Measurements from ENCODE around the gene PEAK3. TPM values are rescaled to one million over a fixed set of nuclear protein-coding genes. Genes with fewer than 3 reads are reported as not detected.
A peak's percentile ranks its signal among the peaks of the same experiment; 100 is the strongest.

PEAK3 gene
- total and polyA plus RNA-seq, 9 donors: 0.10 to 0.62 (median 0.26) TPM; not detected in 3

- no peak for DNase-seq
- Histone ChIP-seq H3K9me3 (no peaks in the 10 kb centered on the region), H3K4me3 (peak overlapping the region; percentile 92), H3K27me3 (no peaks in the 10 kb centered on the region), H3K27ac (peak overlapping the region; percentile 44 to 100), H3K4me1 (ENCODE audit: insufficient read depth) (peaks cover 22% of the 10 kb centered on the region), H3K36me3 (no peaks in the 10 kb centered on the region)
- intact Hi-C loops (cut with DNase I): loop anchor here (2.0 to 10.0 kb wide), 5 partner anchors 35 to 156 kb away; partner anchors contain the start of gene DOT1L (in 1 of the 4)
- no peak for TF ChIP-seq EP300 (IDR thresholded peaks at IDR 0.05)
- TF ChIP-seq CTCF (IDR thresholded peaks at IDR 0.05): no peak
- no peak for TF ChIP-seq POLR2A (IDR thresholded peaks at IDR 0.05)
- WGBS, 3 donors: 0 to 3% methylated on average over 26 to 28 of the region's 28 CpGs; no CpG with 5 or more reads in 1 of the 3 donors
Observed at GRCh38 chr19:2236064-2236313, 46.0 kb downstream of the PEAK3 start.

GRCh38 chr19:2235381-2236063, 46.5 kb downstream of the PEAK3 start:
- Histone ChIP-seq H3K27me3 (no peaks in the 10 kb centered on the region), H3K27ac (peak overlapping the region; percentile 44 to 100), H3K36me3 (no peaks in the 10 kb centered on the region), H3K4me3 (peak overlapping the region; percentile 92), H3K4me1 (ENCODE audit: insufficient read depth) (peaks cover 18% of the 10 kb centered on the region), H3K9me3 (no peaks in the 10 kb centered on the region)
- intact Hi-C loops (cut with DNase I): loop anchor here (2.0 to 10.0 kb wide), 5 partner anchors 35 to 157 kb away; partner anchors contain the start of gene DOT1L (in 1 of the 4)
- 0 to 2% (median 1%) methylated on average over 28 to 48 of the region's 48 CpGs for WGBS, 3 donors
- DNase-seq: peak in 1 of 5 donors; percentile 57
- no peak for TF ChIP-seq POLR2A (IDR thresholded peaks at IDR 0.05)
- TF ChIP-seq CTCF (IDR thresholded peaks at IDR 0.05): no peak

- Histone ChIP-seq H3K4me1 (ENCODE audit: insufficient read depth) (peaks cover 13% of the 10 kb centered on the region), H3K36me3 (no peaks in the 10 kb centered on the region), H3K9me3 (no peaks in the 10 kb centered on the region), H3K27ac (no peak overlapping the region), H3K4me3 (peak overlapping the region; percentile 92), H3K27me3 (no peaks in the 10 kb centered on the region)
- intact Hi-C loops (cut with DNase I): loop anchor here in 3 of 4 donors (5.0 to 10.0 kb wide), 4 partner anchors 37 to 157 kb away; partner anchors contain the start of gene DOT1L (in 1 of the 3)
- DNase-seq: no peak
- TF ChIP-seq EP300 (IDR thresholded peaks at IDR 0.05): no peak
- no peak for TF ChIP-seq POLR2A (IDR thresholded peaks at IDR 0.05)
- no peak for TF ChIP-seq CTCF (IDR thresholded peaks at IDR 0.05)
- WGBS, 3 donors: 39 to 46% (median 44%) methylated on average over 6 of the region's 6 CpGs
Observed at GRCh38 chr19:2234996-2235380, 47.0 kb downstream of the PEAK3 start.

GRCh38 chr19:2233601-2234280, 48.2 kb downstream of the PEAK3 start:
- intact Hi-C loops (cut with DNase I): loop anchor here in 2 of 4 donors (5.0 to 10.0 kb wide), 2 partner anchors 66 to 69 kb away; partner anchors contain the start of gene DOT1L (in 1 of the 2)
- H3K27ac ChIP-seq: no peak overlapping the region
- peaks cover 12% of the 10 kb centered on the region for H3K4me1 ChIP-seq (ENCODE audit: insufficient read depth)

More at GRCh38 chr19:2233601-2234280, 48.2 kb downstream of the PEAK3 start:
- Histone ChIP-seq H3K27me3 (no peaks in the 10 kb centered on the region), H3K9me3 (no peaks in the 10 kb centered on the region), H3K36me3 (no peaks in the 10 kb centered on the region), H3K4me3 (no peak overlapping the region)
- no peak for DNase-seq
- TF ChIP-seq CTCF (IDR thresholded peaks at IDR 0.05) (no peak), EP300 (IDR thresholded peaks at IDR 0.05) (no peak), POLR2A (IDR thresholded peaks at IDR 0.05) (no peak)
- 85 to 87% (median 86%) methylated on average over 25 of the region's 25 CpGs for WGBS, 3 donors
